Measurements from ENCODE around the gene TTC34.

Gene TTC34

DNA sequence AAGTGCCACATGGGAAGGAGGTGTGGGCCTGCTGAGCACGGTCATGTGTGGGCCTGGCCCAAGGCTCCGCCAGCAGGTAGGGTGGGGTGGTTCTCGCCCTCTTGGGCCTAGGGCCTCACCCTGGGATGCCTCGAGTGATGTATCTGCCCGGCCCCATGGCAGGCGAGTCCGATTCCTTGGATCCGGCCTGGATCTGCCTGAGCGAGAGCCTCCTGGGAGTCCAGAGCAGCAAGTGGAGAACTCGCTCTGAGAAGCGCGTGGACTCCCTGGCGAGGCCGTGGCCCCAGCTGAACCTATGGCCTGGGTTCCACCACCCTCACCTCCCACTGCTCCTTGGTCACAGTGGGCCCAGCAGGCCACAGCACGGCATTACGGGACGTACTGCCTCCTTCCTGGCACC, 8.2 kb upstream of the TTC34 start:
- ATAC-seq (no peak), DNase-seq (no peak)
- H3K27ac Mint-ChIP-seq = no peak overlapping the region
- no peaks in the 10 kb centered on the region for H3K4me1 Mint-ChIP-seq
- H3K9me3 Mint-ChIP-seq = no peaks in the 10 kb centered on the region
- H3K27me3 Mint-ChIP-seq = peaks cover 9% of the 10 kb centered on the region
- H3K4me3 Mint-ChIP-seq = no peak overlapping the region

DNA sequence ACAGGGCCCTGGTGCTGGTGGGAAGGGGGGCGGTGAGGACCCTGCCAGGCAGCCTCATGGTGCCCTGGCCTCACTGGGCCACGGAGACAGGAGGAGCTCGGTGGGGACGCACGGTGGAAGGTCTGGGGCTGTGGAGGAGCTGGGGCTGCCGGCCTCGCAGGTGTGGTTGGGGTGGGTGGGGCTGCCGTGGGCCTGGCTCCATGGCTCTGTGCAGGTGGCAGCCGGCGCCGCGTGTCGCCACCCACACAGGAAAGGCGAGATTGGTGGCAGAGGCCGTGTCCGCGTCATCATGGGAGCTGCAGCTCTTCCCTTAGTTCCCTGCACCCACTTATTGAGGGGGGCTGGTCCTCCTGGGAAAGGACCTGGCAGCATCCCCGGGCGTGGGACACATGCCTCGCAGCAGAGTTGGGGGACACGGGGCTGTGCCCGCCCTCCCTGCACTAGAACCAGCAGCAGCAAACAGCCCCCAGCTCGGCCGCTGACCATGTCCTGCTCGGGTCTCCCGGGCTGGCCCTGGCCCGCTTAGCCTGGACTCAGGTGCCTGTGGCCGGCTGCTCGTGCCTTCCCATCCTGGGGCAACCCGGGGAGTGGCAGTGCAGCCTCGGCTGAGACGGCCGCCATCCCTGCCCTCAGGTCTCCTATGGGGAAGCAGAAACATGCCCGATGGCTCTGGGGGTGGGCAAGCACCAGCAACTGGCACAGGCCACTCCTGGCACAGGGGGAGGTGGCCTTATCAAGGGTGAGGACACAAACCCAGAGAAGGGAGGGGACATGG, 7.5 kb upstream of the TTC34 start:
- DNase-seq (no peak), ATAC-seq (no peak)
- Mint-ChIP-seq H3K27ac (no peak overlapping the region), H3K4me3 (no peak overlapping the region), H3K4me1 (no peaks in the 10 kb centered on the region), H3K27me3 (peaks cover 9% of the 10 kb centered on the region), H3K9me3 (no peaks in the 10 kb centered on the region)

DNA sequence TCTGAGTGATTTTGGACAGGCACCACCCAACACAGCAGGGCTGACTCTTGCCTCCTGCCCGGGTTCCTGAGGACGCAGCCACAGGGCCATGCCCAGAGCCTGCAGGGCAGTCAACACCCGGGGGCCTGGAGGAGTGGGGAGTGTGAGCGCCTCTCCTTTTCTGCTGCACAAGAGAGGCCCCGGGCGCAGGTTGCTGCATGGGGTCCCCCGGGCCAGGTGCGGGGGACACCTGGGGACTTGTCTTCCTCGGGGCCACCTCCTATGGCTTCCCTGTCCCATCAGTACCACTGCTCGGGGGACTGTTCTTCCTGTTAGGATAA, 6.9 kb upstream of the TTC34 start:
- H3K9me3 Mint-ChIP-seq = no peaks in the 10 kb centered on the region
- ATAC-seq (no peak), DNase-seq (no peak)
- H3K27me3 Mint-ChIP-seq = peaks cover 9% of the 10 kb centered on the region
- peak overlapping the region in 1 of 2 donors; percentile 74 for H3K27ac Mint-ChIP-seq
- H3K4me1 Mint-ChIP-seq = no peaks in the 10 kb centered on the region
- no peak overlapping the region for H3K4me3 Mint-ChIP-seq

DNA sequence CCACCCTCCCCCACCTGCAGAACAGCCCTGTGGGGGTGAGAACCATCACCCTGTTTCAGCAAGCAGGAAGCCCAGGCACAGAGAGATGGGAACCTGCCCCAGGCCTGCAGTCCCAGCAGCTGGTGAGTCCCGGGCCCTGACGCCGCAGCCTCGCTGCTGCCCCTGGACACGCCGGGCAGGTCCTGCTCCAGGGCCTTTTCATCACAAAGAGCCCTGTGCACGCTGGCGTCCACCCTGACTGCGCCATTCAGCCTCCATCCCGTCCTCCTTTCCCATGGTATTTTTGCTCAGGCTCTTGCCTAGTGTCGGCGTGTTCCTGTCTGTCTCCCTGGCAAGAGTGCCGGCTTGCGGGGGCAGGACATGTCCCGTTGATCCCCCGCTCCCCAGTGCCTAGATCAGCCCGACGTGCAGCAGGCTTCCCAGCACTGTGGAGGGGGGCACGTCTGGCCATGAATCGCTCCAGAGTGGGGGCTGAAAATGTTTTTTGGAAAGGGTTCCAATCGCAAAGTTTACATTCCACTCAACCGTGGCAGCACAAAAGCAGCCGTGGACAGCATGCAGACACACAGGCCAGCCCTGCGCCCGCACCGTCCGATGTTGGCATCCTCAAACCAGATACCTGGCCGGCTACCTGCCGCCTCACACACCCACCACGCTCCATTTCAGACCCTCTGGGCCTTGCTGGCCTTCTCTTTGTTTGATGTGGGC, 6.3 kb upstream of the TTC34 start:
- Mint-ChIP-seq H3K4me1 (no peaks in the 10 kb centered on the region), H3K9me3 (no peaks in the 10 kb centered on the region), H3K27me3 (peaks cover 9% of the 10 kb centered on the region), H3K27ac (peak overlapping the region in 1 of 2 donors; percentile 63), H3K4me3 (no peak overlapping the region)
- DNase-seq (no peak), ATAC-seq (no peak)

DNA sequence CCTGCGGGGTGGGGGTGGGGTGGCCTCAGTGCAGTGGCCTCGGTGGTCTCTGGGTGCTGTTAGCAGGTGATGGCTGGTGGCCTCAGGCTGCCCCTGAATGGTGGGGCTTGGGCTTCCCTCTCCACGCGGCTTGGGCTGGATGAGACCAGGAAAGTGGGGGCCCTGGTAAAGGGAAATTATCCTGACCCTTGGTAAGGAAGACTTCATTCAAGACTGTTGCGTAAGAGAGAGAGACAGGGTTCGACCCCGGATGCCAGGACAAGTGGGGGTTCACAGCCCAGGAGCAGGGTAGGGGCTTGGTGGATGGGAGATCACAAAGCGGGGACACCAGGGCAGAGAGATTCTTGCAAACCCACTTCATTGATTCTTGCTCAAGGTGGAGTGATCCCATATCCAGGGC, 5.5 kb upstream of the TTC34 start:
- H3K27ac Mint-ChIP-seq = no peak overlapping the region
- DNase-seq (no peak), ATAC-seq (no peak)
- no peaks in the 10 kb centered on the region for H3K4me1 Mint-ChIP-seq
- peaks cover 9% of the 10 kb centered on the region for H3K27me3 Mint-ChIP-seq
- H3K9me3 Mint-ChIP-seq = no peaks in the 10 kb centered on the region
- no peak overlapping the region for H3K4me3 Mint-ChIP-seq

DNA sequence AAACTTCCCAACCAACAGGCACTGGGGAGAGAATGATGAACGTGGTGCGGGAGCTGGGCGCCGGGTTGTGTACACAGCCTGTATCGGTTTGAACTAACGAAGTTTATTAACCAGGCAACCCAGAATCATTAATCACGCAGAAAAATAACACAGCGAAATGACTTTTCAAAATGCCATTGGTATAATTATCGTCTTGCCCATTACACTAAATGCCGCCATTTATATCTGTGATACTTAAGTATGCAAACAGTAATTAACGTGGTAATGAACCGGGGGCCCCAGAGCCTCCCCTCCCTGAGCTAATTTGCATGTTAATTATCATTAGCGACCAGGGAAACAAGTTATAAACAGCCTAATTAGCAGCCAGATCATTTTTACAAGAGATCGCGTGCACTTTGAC, 5.1 kb upstream of the TTC34 start:
- no peaks in the 10 kb centered on the region for H3K9me3 Mint-ChIP-seq
- no peak overlapping the region for H3K27ac Mint-ChIP-seq
- ATAC-seq (no peak), DNase-seq (no peak)
- peaks cover 1% of the 10 kb centered on the region for H3K4me1 Mint-ChIP-seq
- H3K27me3 Mint-ChIP-seq = peaks cover 9% of the 10 kb centered on the region
- H3K4me3 Mint-ChIP-seq = no peak overlapping the region

DNA sequence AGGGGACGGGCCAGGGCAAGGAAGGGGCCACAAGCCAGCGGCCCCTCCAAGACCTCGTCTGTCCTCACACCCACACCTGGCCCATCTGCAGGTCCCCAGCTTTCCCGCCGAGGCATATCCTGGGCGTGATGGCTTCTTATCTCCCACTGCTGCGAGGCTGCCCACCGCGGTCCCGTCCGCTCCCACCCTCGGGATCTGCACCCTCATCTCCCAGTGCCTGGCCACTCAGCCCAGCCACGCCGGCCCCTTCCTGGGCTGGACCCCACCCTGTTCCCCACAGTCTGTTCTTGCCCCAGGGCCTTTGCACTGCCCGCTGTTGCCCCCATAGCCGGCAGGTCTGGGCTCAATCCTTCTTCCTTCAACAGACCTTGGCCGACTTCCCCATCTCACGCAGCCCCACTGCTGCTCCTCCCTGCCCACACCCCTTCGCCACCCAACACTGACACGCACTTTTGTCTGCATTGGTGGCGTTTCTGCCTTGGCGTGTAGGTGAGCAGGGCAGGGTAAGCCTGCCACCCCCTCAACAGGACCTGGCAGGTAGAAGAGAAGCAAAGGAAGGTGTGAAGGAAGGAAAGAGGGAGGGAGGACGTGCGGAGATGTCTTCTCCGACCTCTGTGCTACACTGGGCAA, 4.4 kb upstream of the TTC34 start:
- peaks cover 9% of the 10 kb centered on the region for H3K27me3 Mint-ChIP-seq
- no peaks in the 10 kb centered on the region for H3K9me3 Mint-ChIP-seq
- peaks cover 6% of the 10 kb centered on the region for H3K4me1 Mint-ChIP-seq
- no peak for ATAC-seq
- DNase-seq = no peak
- no peak overlapping the region for H3K4me3 Mint-ChIP-seq
- H3K27ac Mint-ChIP-seq = no peak overlapping the region

DNA sequence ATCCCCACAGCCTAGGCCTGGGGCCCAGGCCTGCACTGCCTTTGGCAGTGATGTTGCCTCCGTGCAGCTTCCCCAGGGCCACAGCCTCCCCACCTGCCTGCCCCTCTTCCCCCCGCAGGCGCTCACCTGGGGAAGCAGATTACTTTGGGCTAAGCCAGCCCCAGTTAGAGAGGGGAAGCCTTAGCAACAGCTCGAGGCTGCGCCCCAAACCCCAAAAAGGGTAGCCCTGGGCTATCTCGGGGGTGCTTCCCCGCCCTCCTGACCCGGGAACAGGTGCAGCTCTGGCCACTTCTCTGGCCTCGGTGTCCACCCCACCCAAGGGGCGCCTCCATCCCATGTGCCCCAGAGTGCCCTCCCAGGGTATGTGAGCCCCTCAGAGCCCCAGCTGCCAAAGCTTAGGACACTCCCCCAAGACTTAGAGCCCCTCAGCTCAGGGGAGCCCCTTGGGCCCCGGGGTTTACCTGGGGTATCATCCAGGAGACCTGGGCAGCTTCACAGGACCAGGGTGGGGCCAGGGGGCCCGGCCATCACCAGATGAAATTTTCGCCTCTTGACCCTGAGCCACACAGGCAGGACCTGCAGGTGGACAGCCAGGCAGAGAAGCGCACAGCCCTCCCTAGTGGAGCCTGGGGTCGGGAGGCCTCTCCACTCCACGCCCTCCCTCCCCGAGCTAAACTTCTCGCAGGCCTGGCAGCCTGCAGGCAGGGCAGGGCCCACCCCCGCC, 3.3 kb upstream of the TTC34 start:
- DNase-seq (no peak), ATAC-seq (no peak)
- no peak overlapping the region for H3K4me3 Mint-ChIP-seq
- no peaks in the 10 kb centered on the region for H3K9me3 Mint-ChIP-seq
- H3K4me1 Mint-ChIP-seq = peaks cover 6% of the 10 kb centered on the region
- no peak overlapping the region for H3K27ac Mint-ChIP-seq
- peaks cover 9% of the 10 kb centered on the region for H3K27me3 Mint-ChIP-seq

DNA sequence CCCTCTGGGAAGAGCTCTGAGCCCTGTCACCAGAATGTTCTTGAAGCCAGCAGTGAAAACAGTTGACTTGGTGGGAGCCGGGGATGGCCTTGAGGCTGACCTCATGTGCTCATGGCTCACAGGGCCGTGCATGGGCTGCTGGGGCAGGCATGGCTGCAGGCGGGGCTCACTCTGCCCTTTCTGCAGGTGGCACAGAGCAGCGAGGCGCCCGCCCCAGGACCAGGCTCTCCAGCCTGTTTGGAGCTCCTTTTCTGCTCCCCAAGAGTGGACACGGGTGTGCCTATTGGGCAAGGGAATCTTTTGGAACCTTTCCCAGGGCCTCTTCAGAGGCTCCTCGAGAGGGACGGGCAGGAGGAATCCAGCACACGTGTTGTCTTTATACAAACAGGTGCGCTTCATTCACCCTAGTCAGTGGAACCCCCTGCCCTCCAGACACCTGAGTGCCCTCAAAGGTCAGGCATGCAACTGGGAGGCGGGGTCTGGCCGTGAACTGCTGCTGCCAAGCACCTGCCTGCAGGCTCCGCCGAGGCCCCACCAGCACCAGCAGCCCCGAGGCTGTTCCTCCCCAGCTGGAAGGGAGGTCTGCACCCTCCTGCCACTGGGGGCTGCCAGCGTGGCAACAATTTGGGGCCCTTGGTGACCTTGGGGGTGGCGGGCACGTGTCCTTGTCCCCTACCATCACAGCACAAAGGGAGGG, 2.6 kb upstream of the TTC34 start:
- Mint-ChIP-seq H3K27ac (no peak overlapping the region), H3K4me1 (peaks cover 6% of the 10 kb centered on the region), H3K4me3 (no peak overlapping the region), H3K27me3 (peaks cover 9% of the 10 kb centered on the region), H3K9me3 (no peaks in the 10 kb centered on the region)
- ATAC-seq = no peak
- DNase-seq = no peak

DNA sequence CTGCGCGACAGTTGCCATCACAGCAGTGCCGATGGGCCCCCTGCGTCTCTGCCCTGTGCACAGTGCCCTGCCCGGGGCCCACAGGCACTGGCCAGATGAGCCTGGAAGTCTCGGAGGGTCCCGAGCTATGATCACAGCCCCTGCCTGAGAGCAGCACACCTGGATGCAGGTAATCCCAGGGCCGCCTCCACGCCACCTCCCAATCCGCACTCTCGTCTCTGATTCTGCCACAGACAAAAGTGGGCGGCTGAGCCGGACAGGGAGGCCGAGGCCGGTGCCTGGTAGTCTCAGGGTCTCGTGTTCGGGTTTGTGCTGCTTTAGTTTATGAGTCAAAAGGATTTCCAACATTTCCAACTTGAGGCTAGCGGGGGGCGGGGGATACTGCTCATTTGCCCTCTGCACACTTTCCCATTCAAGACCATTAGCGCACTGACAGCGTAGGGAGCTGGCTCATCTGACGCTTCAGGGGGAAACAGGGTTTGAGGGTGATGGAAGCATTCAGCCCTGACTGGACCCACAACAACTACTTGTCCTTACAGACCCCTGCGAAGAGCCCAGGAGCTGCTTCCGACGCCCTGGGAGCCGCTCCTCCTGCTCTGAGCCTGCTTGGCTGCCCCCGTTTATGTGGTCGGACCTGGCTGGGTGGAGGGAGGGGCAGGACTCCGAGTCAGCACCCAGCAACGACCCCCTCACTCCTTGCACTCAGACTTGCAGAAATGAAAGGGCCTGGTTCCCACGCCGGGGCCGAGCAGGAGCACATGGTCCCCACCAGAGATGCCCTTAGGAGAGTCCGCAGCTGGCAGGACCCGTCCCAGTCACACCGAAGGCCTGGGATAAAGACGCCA, 1.8 kb upstream of the TTC34 start:
- H3K4me3 Mint-ChIP-seq = no peak overlapping the region
- no peaks in the 10 kb centered on the region for H3K9me3 Mint-ChIP-seq
- H3K4me1 Mint-ChIP-seq = peaks cover 6% of the 10 kb centered on the region
- ATAC-seq (no peak), DNase-seq (no peak)
- no peak overlapping the region for H3K27ac Mint-ChIP-seq
- H3K27me3 Mint-ChIP-seq = peaks cover 9% of the 10 kb centered on the region

DNA sequence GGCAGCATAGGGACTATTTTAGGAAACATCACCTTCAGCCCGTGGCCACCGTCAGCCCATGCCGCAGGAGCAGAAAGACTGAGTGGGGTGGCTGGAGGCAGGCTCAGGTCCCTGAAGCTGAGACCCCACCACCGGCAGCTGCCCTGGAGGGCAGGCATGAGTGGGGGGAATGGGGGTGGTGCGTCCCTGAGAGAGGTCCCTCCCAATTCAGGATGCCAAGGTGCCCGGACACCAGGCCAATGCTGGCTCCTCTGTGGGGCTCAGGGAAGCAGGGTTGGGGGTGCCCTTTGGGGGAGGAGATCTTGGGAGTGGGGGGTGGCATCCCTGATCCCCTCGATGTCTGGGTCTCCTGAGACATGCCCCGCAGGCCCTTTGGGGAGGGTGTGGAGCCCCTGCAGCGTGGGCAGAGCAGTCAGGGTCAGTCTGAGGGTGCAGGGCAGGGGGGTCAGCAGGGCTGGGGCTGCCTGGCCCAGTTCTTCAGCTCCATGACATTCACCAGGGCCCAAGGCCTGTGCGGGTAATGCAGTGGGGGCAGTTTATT, 998 bp upstream of the TTC34 start:
- H3K9me3 Mint-ChIP-seq = no peaks in the 10 kb centered on the region
- no peak overlapping the region for H3K4me3 Mint-ChIP-seq
- no peak for ATAC-seq
- peaks cover 6% of the 10 kb centered on the region for H3K4me1 Mint-ChIP-seq
- peak overlapping the region in 1 of 2 donors; percentile 19 for H3K27ac Mint-ChIP-seq
- peaks cover 13% of the 10 kb centered on the region for H3K27me3 Mint-ChIP-seq
- DNase-seq = no peak

DNA sequence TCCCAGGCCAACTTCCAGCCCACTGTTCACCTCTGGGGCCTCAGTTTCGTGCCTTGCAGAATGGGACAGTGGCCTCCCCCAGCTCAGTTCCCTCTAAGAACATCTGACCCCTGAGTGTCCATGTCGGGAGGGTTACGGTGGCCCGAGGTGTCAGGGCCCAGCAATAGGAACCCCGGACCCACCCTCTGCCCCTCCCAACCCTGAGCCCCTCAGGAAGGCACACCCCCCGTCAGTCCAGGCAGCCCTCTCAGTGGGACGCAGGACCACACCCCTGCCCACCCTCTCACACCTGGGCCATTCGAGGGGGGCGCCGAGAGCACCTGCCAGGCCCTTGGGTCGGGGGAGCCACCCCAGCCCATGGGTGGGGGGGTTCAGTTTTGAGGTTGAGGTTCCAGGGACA, 447 bp downstream of the TTC34 start:
- Mint-ChIP-seq H3K4me1 (peaks cover 6% of the 10 kb centered on the region), H3K27ac (no peak overlapping the region), H3K9me3 (peaks cover 1 to 2% of the 10 kb centered on the region in 2 donors), H3K4me3 (no peak overlapping the region), H3K27me3 (peaks cover 20% of the 10 kb centered on the region)
- no peak for DNase-seq
- peak; percentile 25 for ATAC-seq

DNA sequence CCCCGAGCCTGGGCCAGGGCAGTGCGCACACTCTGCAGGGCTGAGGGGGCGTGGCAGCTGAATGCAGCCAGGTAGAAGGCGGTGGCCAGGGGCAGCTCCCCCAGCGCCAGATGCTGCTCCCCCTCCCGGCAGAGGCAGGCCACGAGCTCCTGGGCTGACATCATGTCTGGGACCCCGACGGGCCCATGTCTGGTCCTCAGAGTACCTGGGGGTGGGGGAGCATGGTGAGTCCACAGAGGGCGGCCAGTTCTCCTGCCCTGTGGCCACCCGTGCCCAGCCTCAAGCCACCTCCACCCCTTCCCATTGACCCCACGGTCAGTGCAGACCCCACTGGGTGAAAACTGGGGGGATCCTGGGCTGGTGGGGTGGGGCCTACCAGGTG, 838 bp downstream of the TTC34 start:
- Mint-ChIP-seq H3K4me1 (peaks cover 6% of the 10 kb centered on the region), H3K27me3 (peaks cover 16% of the 10 kb centered on the region), H3K27ac (no peak overlapping the region), H3K4me3 (no peak overlapping the region), H3K9me3 (peaks cover 5 to 6% of the 10 kb centered on the region in 2 donors)
- no peak for ATAC-seq
- DNase-seq = no peak

DNA sequence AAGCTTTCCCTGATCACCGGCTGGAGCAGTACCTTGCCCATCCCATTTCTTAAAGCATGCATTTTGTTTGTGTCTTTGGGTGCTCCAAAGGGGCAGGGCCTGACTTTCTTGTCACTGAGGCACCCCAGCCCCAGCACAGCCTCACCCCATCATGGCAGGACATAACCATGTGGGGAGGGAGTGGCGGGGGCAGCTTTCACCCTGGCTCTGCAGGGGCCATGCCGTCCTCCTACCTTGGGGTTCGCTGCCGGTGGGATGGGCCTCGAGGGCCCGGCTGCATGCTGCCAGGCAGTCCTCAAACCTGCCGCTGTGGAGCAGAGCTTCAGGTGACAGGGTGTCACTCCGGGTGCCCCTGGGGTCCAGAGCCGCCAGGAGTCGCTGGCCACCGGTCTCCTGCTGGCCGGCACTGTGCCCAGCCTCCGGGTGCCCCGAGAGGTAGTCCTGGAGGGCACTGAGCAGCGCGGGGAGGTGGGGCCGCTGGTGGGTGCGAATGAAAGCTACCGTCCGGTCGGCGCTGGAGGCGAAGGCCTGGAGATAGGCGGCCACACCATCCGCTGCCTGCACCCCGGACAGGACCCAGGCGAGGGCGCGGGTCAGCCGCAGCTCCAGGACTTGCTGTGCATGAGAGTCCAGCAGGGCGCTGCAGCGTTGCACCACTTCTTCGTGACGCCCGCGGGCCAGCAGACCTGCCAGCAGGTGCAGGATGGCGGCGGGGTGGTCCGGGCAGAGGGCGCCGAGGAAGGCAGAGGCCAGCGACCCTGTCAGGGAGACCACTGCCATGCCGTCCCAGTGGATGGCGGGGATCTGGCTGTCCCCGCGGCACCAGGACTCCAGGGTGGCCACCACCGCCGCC, 1.5 kb downstream of the TTC34 start:
- DNase-seq = no peak

More for the DNA sequence above, 1.5 kb downstream of the TTC34 start:
- Mint-ChIP-seq H3K4me1 (peaks cover 6% of the 10 kb centered on the region), H3K9me3 (peaks cover 10 to 12% of the 10 kb centered on the region in 2 donors), H3K4me3 (no peak overlapping the region), H3K27me3 (peaks cover 14% of the 10 kb centered on the region), H3K27ac (no peak overlapping the region)
- no peak for ATAC-seq
